Prostate gland (tissue), 2 donors: ENCODE measurements around the gene HOXA5. TPM values are rescaled to one million over a fixed set of nuclear protein-coding genes. Genes with fewer than 3 reads are reported as not detected.

Experiments
- DNase-seq: peaks from one replicate; pipeline ENCODE4 v3.0.0-alpha.2; 2019; ENCODE audit warnings: low spot score
- H3K27ac ChIP-seq, 2 donors: fragments of 200-600 bp; sonication (generic); 2 replicates each; pipeline ENCODE4 v1.5.1; 2017 to 2019
- H3K27me3 ChIP-seq: fragments of 200-600 bp; sonication (generic); replicated peaks from 2 replicates; pipeline ENCODE4 v1.5.1; 2019; ENCODE audit not compliant: insufficient read depth
- H3K36me3 ChIP-seq, 2 donors: fragments of 200-600 bp; sonication (generic); 1 replicate in 1 of 2; 2 replicates in 1 of 2; pipeline versions ENCODE4 v1.5.1 to v1.8.1; 2017 to 2019
- H3K4me1 ChIP-seq: fragments of 200-600 bp; sonication (generic); replicated peaks from 2 replicates; pipeline ENCODE4 v1.5.1; 2019
- H3K4me3 ChIP-seq, 2 donors: fragments of 200-600 bp; sonication (generic); 2 replicates each; pipeline ENCODE4 v1.5.1; 2017 to 2019
- H3K9me3 ChIP-seq: fragments of 200-600 bp; sonication (generic); 2 replicates; pipeline ENCODE4 v1.5.1; 2017
- POLR2A ChIP-seq: fragments of 450-650 bp; IDR thresholded peaks from one replicate; pipeline ENCODE4 v1.6.1; 2016; ENCODE audit warnings: antibody characterized with exemption, mild to moderate bottlenecking
- POLR2AphosphoS5 ChIP-seq: sonication (generic); formaldehyde crosslinking; IDR thresholded peaks from one replicate; pipeline ENCODE4 v1.6.1; 2017; ENCODE audit warnings: antibody characterized with exemption
- WGBS: methylation state at CpG from one replicate; pipeline ENCODE4 v1.1.5; 2018; 5-methylcytosine and 5-hydroxymethylcytosine counted together
- intact Hi-C: fragments of 100-400 bp; cut with DNase I; formaldehyde crosslinking; loops from one replicate; pipeline ENCODE4 v1.14.2; 2022
- total RNA-seq, 2 donors: library from RNA; depleted of rRNA; stranded (reverse); fragments of >200 nt; gene quantifications; one replicate each; pipeline ENCODE4 v1.1.0, GENCODE V29; 2016
- TF ChIP-seq, protein P1 (sequence below), 4 experiments: fragments of 200-600 bp in 2 of 4; fragments of 450-650 bp in 2 of 4; sonication (generic) in 2 of 4; IDR thresholded peaks; 1 replicate in 3 of 4; 2 replicates in 1 of 4; pipeline ENCODE4 v1.5.1; 2016 to 2019; ENCODE audit warnings: antibody characterized with exemption in 4 of 4, mild to moderate bottlenecking in 2 of 4, moderate library complexity in 2 of 4

HOXA5 gene
- total RNA-seq, 2 donors from 2014 or later: 3.7 to 12.9 TPM

DNA sequence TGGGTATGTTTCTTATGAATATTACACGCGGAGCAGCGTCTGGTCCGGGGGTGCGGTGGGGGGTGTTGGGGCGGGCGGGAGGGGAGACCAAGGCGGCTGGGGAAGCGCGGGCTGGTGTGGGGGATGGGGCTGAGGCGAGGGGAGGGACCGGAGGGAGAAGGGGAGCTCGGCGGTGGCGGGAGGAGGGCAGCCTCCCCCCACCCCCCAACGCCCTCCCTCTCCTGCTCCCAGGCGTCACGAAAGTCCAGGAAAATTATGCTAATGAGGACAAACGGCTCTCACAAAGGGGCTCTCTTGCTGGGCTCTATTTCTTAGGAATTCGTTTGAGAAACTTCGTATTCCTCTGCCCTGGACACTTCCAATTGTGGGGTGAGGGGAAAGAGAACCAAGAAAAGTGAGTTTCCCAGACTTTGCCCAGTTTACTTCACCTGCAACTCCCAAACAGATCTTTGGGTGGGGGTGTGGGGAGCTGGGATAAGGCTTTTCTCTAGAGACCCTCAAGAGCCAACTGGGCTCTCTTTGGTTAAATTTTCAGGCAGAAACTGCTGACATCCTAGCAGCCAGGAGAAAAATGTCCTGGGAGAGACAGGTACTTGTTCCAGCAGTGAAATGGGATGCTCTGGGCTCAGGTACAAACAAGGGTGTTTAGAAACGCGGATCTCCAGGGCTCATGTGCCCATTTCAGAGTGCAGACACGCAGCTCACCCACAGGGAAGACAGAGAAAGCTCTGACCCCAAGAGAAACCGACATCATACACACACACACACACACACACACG is 29.3 kb downstream of the HOXA5 start:
- H3K4me3 ChIP-seq: peak overlapping the region; percentile 50
- peak overlapping the region; percentile 80 to 87 for H3K27ac ChIP-seq
- no peaks in the 10 kb centered on the region for H3K27me3 ChIP-seq
- no peaks in the 10 kb centered on the region for H3K9me3 ChIP-seq
- no peaks in the 10 kb centered on the region for H3K36me3 ChIP-seq
- 19% methylated on average over 18 of the region's 26 CpGs for WGBS
- intact Hi-C loops: loop anchor here (2.0 kb wide), 1 partner anchor 17 kb away; no protein-coding TSS in a partner anchor
- TF ChIP-seq POLR2A (no peak), POLR2AphosphoS5 (no peak)
- TF ChIP-seq, protein P1, sequence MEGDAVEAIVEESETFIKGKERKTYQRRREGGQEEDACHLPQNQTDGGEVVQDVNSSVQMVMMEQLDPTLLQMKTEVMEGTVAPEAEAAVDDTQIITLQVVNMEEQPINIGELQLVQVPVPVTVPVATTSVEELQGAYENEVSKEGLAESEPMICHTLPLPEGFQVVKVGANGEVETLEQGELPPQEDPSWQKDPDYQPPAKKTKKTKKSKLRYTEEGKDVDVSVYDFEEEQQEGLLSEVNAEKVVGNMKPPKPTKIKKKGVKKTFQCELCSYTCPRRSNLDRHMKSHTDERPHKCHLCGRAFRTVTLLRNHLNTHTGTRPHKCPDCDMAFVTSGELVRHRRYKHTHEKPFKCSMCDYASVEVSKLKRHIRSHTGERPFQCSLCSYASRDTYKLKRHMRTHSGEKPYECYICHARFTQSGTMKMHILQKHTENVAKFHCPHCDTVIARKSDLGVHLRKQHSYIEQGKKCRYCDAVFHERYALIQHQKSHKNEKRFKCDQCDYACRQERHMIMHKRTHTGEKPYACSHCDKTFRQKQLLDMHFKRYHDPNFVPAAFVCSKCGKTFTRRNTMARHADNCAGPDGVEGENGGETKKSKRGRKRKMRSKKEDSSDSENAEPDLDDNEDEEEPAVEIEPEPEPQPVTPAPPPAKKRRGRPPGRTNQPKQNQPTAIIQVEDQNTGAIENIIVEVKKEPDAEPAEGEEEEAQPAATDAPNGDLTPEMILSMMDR (IDR thresholded peaks at IDR 0.05): no peak
- peak; percentile 56 for DNase-seq
- peaks cover 3% of the 10 kb centered on the region for H3K4me1 ChIP-seq

DNA sequence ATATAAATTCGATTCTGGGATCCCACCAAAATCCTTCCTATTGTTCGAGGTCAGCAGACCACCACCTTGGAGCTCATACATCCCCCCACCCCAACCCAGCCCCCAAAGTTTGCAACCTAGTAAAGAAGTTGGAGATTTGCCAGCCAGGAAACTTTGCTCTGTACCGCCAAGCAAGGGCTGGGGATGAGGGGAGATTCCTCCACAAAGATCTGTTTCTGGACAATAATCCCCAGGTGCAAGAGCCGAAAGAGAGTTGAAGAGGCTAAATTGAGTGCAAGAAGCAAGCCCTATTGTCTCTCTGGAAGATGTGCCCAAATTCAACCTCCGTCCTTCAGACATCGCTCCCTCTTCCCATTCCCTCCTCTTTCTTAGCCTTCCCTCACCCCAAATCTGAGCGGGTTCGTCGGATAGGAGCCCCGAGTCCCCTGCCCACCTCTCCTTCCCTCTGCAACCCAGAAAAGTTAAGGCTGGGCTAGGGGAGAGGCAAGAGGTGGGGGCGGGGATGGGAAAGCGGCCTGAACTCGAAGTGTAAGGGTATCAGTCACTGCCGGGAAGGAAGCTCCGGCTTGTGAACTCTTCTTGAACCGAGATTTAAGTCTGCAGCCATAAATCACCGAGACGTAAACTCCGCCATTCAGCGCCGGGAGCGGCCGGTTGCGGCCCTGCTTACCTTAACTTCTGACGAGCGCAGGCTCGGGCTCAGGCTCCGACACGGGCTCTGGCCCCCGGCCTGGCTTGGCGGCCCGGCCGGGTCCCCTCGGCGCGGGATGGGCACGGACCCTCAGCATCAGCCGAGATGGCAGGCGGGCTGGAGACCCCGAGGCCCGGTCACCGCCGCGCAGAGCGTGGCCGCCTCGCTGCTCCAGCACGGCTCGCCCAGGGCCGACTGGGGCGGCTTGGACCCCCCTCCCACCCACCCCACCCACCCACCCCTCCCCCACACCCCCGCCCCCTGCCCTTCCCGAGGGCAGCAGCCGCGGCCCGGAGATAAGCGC is 30.2 kb downstream of the HOXA5 start:
- no peaks in the 10 kb centered on the region for H3K9me3 ChIP-seq
- TF ChIP-seq POLR2AphosphoS5 (peak; percentile 80), POLR2A (peak; percentile 65)
- TF ChIP-seq, protein P1 (IDR thresholded peaks at IDR 0.05): no peak
- peak; percentile 80 for DNase-seq
- intact Hi-C loops: loop anchor here (2.0 kb wide), 1 partner anchor 16 kb away; no protein-coding TSS in a partner anchor
- no peaks in the 10 kb centered on the region for H3K27me3 ChIP-seq
- WGBS: 16% methylated on average over 30 of the region's 57 CpGs
- peak overlapping the region; percentile 80 to 87 for H3K27ac ChIP-seq
- no peaks in the 10 kb centered on the region for H3K36me3 ChIP-seq
- H3K4me1 ChIP-seq: peaks cover 3% of the 10 kb centered on the region
- peak overlapping the region; percentile 50 for H3K4me3 ChIP-seq

DNA sequence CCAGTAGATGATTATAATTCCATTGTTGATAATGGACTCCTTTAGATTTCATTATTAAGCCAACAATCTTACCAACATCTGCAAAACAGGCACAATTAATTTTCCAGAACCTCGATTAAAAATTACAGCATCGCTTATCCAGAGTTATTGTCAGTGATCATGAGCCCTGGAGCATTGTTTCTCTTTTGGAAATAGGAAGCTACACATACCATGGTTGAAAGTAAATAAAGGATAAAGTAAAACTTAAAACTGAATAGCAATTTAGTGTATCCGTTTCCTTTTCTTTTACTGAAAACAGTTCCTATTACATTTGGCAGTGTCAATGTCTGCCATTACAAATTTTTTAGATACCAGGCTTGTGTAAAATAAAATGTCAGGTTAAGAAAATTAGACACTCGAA is 31.1 kb downstream of the HOXA5 start:
- H3K27ac ChIP-seq: peak overlapping the region; percentile 64 to 87
- no peaks in the 10 kb centered on the region for H3K36me3 ChIP-seq
- intact Hi-C loops: loop anchor here (2.0 kb wide), 1 partner anchor 16 kb away; no protein-coding TSS in a partner anchor
- H3K4me1 ChIP-seq: peaks cover 3% of the 10 kb centered on the region
- 35% methylated on average over 4 of the region's 4 CpGs for WGBS
- no peak for TF ChIP-seq POLR2A
- TF ChIP-seq, protein P1 (IDR thresholded peaks at IDR 0.05): no peak
- TF ChIP-seq POLR2AphosphoS5: no peak
- no peak for DNase-seq
- no peaks in the 10 kb centered on the region for H3K9me3 ChIP-seq
- no peaks in the 10 kb centered on the region for H3K27me3 ChIP-seq
- H3K4me3 ChIP-seq: no peak overlapping the region

DNA sequence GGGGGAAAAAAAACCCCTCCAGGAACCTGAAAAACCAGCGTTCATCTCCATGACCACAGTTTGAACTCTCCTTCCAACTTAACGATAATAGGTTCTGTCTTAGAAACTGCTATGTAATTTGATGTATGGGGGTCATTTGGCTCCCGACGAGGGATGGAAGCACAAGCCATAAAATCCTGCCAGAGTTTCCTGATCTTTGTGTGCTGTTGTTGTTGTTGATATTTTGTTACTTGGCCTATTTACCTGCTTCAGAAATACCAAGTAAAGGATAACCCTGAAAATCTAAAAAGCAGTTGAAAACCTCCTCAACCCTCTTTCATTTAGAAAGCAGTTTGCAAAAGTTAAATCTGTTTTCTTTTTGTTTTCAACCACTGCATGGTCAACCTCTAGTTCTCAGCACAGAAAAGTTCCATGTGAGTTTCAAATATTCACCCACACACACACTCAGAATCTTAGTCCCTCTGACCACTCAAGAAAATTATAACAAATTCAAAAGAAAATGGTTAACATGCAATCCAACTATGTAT is 31.7 kb downstream of the HOXA5 start:
- Histone ChIP-seq H3K27ac (peak overlapping the region; percentile 54 to 64), H3K27me3 (no peaks in the 10 kb centered on the region), H3K4me1 (peaks cover 3% of the 10 kb centered on the region), H3K9me3 (no peaks in the 10 kb centered on the region), H3K36me3 (no peaks in the 10 kb centered on the region), H3K4me3 (no peak overlapping the region)
- TF ChIP-seq POLR2AphosphoS5: no peak
- TF ChIP-seq, protein P1 (IDR thresholded peaks at IDR 0.05): no peak
- TF ChIP-seq POLR2A: no peak
- intact Hi-C loops: loop anchor here (2.0 kb wide), 1 partner anchor 15 kb away; no protein-coding TSS in a partner anchor
- 18% methylated on average over 4 of the region's 4 CpGs for WGBS
- DNase-seq: no peak
